Thoracic aorta (tissue), 2 donors: Measurements from ENCODE around the gene NCOA4. TPM values are rescaled to one million over a fixed set of nuclear protein-coding genes. Genes with fewer than 3 reads are reported as not detected.

Source experiments
- ATAC-seq: fragments of 150-250 bp; one replicate; pipeline ENCODE4 v1.8.0; 2017; ENCODE audit warnings: low read depth; ENCODE audit not compliant: insufficient number of reproducible peaks, low FRiP score
- DNase-seq: peaks from one replicate; pipeline ENCODE4 v3.0.0-alpha.2; 2020; ENCODE audit warnings: low spot score
- H3K27ac ChIP-seq, 2 donors: fragments of 200-600 bp; sonication (generic); 1 replicate in 1 of 2; 2 replicates in 1 of 2; pipeline ENCODE4 v1.5.1; 2016; ENCODE audit warnings: mild to moderate bottlenecking in 2 of 2, moderate library complexity in 2 of 2
- H3K27me3 ChIP-seq: fragments of 200-600 bp; sonication (generic); replicated peaks from 2 replicates; pipeline ENCODE4 v1.6.0; 2016; ENCODE audit warnings: mild to moderate bottlenecking; ENCODE audit not compliant: insufficient read depth
- H3K36me3 ChIP-seq: fragments of 200-600 bp; sonication (generic); one replicate; pipeline ENCODE4 v1.5.1; 2016
- H3K4me1 ChIP-seq, 2 donors: fragments of 200-600 bp; sonication (generic); 1 replicate in 1 of 2; 2 replicates in 1 of 2; pipeline versions ENCODE4 v1.5.1 to v1.6.0; 2016; ENCODE audit warnings: low read depth in 2 of 2, mild to moderate bottlenecking in 1 of 2; ENCODE audit not compliant: control insufficient read depth in 1 of 2
- H3K4me3 ChIP-seq: fragments of 200-600 bp; sonication (generic); 2 replicates; pipeline ENCODE4 v1.5.1; 2016; ENCODE audit warnings: mild to moderate bottlenecking
- H3K9me3 ChIP-seq: fragments of 200-600 bp; sonication (generic); 2 replicates; pipeline ENCODE4 v1.5.1; 2016
- total RNA-seq, 2 donors: library from RNA; depleted of rRNA; stranded (reverse); fragments of >200 nt; gene quantifications; one replicate each; pipeline versions ENCODE4 v1.1.0 to v1.2.3, GENCODE V29; 2016
- TF ChIP-seq, protein P1 (sequence below): fragments of 200-600 bp; sonication (generic); IDR thresholded peaks from one replicate; pipeline ENCODE4 v1.5.1; 2019; ENCODE audit warnings: antibody characterized with exemption

NCOA4 gene
- total RNA-seq, 2 donors from 2014 or later, result 101 to 111 TPM

DNA sequence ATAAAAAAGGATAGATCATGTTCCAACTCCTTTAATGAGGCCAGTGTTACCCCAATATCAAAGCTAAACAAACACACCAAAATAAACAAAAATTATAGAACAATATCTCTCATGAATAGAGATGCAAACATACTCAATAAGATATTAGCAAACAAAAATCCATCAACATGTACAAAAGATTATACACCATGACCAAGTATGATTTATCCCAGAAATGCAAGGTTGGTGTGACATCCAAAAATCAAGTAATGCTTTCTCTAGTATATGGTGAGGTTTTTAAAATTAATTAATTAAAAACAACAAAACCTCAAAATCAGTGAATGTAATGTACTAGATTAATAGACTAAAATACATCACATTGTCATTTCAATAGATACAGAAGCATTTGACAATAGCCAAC is 26.6 kb upstream of the NCOA4 start:
- H3K36me3 ChIP-seq, result no peaks in the 10 kb centered on the region
- TF ChIP-seq, protein P1, sequence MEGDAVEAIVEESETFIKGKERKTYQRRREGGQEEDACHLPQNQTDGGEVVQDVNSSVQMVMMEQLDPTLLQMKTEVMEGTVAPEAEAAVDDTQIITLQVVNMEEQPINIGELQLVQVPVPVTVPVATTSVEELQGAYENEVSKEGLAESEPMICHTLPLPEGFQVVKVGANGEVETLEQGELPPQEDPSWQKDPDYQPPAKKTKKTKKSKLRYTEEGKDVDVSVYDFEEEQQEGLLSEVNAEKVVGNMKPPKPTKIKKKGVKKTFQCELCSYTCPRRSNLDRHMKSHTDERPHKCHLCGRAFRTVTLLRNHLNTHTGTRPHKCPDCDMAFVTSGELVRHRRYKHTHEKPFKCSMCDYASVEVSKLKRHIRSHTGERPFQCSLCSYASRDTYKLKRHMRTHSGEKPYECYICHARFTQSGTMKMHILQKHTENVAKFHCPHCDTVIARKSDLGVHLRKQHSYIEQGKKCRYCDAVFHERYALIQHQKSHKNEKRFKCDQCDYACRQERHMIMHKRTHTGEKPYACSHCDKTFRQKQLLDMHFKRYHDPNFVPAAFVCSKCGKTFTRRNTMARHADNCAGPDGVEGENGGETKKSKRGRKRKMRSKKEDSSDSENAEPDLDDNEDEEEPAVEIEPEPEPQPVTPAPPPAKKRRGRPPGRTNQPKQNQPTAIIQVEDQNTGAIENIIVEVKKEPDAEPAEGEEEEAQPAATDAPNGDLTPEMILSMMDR, result no peak
- peaks cover 2% of the 10 kb centered on the region for H3K9me3 ChIP-seq
- H3K27me3 ChIP-seq, result no peaks in the 10 kb centered on the region
- ATAC-seq (no peak), DNase-seq (no peak)
- no peak overlapping the region for H3K4me3 ChIP-seq
- no peak overlapping the region for H3K27ac ChIP-seq
- no peaks in the 10 kb centered on the region for H3K4me1 ChIP-seq

DNA sequence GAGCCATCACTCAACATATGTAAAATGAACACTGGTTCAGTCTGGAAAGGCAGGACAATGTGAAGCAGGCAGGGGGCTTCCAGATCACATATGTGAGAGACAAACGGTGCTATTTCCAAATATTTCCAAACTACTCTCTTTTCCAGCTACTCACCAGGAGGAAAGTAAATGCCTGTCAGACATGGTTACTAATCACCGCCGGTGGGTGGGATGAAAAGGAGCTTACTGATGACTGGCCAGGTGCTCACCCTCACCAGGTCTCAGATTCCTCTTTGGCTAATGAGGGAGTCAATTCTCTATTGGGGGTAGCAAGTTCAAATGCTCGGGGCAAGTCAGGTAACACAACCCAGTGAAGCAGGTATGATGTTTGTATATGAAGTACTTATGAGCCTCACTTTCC is 25.3 kb upstream of the NCOA4 start:
- ATAC-seq, result no peak
- H3K27me3 ChIP-seq, result no peaks in the 10 kb centered on the region
- no peak for DNase-seq

DNA sequence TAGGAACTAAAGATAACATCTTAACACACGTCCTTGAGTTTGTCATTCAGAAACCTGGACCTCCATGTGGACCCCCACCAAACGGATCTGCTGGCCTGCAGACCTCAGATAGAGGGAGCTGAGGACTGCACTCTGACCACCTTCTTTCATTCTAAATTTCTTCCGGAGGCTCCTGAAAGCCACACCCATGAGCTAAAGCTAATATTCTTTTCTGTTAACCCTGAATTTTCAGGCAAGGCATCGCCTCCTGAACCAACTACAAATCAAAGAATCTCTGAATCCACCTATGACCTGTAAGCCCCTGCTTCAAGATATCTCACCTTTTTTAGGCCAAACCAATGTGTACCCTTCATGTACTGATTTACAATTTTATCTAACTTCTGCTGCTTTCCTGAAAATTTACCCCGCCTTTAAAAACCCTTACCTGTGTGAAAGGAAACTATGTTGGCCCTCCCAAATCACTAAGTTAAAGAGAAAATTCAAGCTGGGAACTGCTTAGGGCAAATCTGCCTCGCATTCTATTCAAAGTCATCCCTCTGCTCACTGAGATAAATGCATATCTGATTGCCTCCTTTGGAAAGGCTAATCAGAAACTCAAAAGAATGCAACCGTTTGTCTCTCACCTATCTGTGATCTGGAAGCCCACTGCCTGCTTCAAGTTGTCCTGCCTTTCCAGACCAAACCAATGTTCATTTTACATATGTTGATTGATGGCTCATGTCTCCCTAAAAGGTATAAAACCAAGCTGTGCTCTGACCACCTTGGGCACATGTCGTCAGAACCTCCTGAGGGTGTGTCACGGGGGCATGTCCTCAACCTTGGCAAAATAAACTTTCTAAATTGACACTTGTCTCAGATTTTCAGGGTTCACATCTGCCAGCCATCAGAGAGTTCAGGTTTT is 23.4 kb upstream of the NCOA4 start:
- H3K4me3 ChIP-seq, result no peak overlapping the region
- ATAC-seq (no peak), DNase-seq (no peak)
- H3K4me1 ChIP-seq, result no peaks in the 10 kb centered on the region
- no peak overlapping the region for H3K27ac ChIP-seq
- no peaks in the 10 kb centered on the region for H3K27me3 ChIP-seq
- TF ChIP-seq, protein P1, result no peak
- no peaks in the 10 kb centered on the region for H3K36me3 ChIP-seq
- peaks cover 2% of the 10 kb centered on the region for H3K9me3 ChIP-seq

More for the DNA sequence above, 25.3 kb upstream of the NCOA4 start:
- Histone ChIP-seq H3K4me1 (no peaks in the 10 kb centered on the region), H3K4me3 (no peak overlapping the region), H3K9me3 (peaks cover 2% of the 10 kb centered on the region), H3K36me3 (no peaks in the 10 kb centered on the region), H3K27ac (no peak overlapping the region)
- TF ChIP-seq, protein P1, result no peak

DNA sequence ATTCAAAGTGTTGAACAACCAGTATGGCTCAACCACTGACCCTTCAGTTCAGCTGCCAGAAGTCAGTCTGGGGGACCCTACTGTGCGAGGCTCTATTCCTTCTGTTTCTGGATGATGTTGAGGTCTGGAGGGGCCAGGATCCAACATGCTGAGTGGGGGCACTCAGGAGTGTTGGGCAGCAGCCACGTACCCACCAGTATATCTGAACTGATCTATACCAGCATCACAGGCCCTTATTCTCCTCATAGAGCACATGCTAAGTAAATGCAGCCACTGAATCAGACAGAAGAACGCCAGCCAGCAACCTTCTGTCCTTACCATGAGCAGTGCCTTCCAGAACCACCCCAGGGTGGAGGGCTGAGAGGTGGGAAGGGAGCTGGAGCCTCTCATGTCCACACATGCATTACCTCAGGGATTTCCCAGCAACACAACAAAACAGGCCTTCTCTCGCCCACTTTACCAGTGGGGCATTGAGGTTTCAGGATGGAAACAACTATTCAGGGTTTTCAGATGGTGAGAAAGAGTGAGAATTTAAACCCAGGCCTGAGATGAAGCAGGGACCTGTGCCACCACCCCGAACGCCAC is 22.5 kb upstream of the NCOA4 start:
- DNase-seq, result no peak
- no peaks in the 10 kb centered on the region for H3K4me1 ChIP-seq
- no peak for ATAC-seq
- no peaks in the 10 kb centered on the region for H3K36me3 ChIP-seq
- H3K27me3 ChIP-seq, result no peaks in the 10 kb centered on the region
- TF ChIP-seq, protein P1, result no peak
- peaks cover 2% of the 10 kb centered on the region for H3K9me3 ChIP-seq
- H3K27ac ChIP-seq, result no peak overlapping the region
- H3K4me3 ChIP-seq, result no peak overlapping the region

- no peaks in the 10 kb centered on the region for H3K36me3 ChIP-seq
- DNase-seq (no peak), ATAC-seq (no peak)
- H3K9me3 ChIP-seq, result peaks cover 2% of the 10 kb centered on the region
- H3K4me3 ChIP-seq, result no peak overlapping the region
- TF ChIP-seq, protein P1, result no peak
- H3K4me1 ChIP-seq, result no peaks in the 10 kb centered on the region
- H3K27ac ChIP-seq, result no peak overlapping the region
- no peaks in the 10 kb centered on the region for H3K27me3 ChIP-seq
Observed at GRCh38 chr10:46052057-46052790, 21.8 kb upstream of the NCOA4 start.
